H9 (cell line): Measurements from ENCODE around the gene CEACAM4. TPM values are rescaled to one million over a fixed set of nuclear protein-coding genes. Genes with fewer than 3 reads are reported as not detected.

ENCODE experiments used
- DNase-seq: peaks from one replicate; pipeline ENCODE4 v3.0.0-alpha.2; 2017
- H2AFZ ChIP-seq: one replicate; pipeline ENCODE4 v1.6.1; 2013; ENCODE audit warnings: mild to moderate bottlenecking, low read length, control low read depth, moderate library complexity
- H2AK5ac ChIP-seq: 2 replicates; pipeline ENCODE4 v1.6.1; 2013; ENCODE audit warnings: low read length, control low read depth, mixed read lengths; ENCODE audit not compliant: insufficient read length
- H2BK120ac ChIP-seq: one replicate; pipeline ENCODE4 v1.6.1; 2013; ENCODE audit warnings: low read depth, mild to moderate bottlenecking, low read length, control low read depth, inconsistent platforms; ENCODE audit not compliant: poor library complexity, severe bottlenecking
- H2BK12ac ChIP-seq: 2 replicates; pipeline ENCODE4 v1.6.1; 2013; ENCODE audit warnings: low read length, control low read depth, mixed read lengths, low read depth; ENCODE audit not compliant: insufficient read length
- H2BK15ac ChIP-seq: 2 replicates; pipeline ENCODE4 v1.6.1; 2013; ENCODE audit warnings: low read depth, low read length, control low read depth
- H2BK20ac ChIP-seq: one replicate; pipeline ENCODE4 v1.6.1; 2013; ENCODE audit warnings: low read depth, mild to moderate bottlenecking, low read length, control low read depth, inconsistent platforms; ENCODE audit not compliant: poor library complexity, severe bottlenecking
- H2BK5ac ChIP-seq: 2 replicates; pipeline ENCODE4 v1.6.1; 2013; ENCODE audit warnings: low read length, control low read depth, mixed read lengths; ENCODE audit not compliant: insufficient read length
- H3K14ac ChIP-seq: 2 replicates; pipeline ENCODE4 v1.6.1; 2013; ENCODE audit warnings: low read length, control low read depth; ENCODE audit not compliant: insufficient read depth
- H3K18ac ChIP-seq: 2 replicates; pipeline ENCODE4 v1.6.1; 2013; ENCODE audit warnings: low read depth, mild to moderate bottlenecking, mixed read lengths, low read length, control low read depth; ENCODE audit not compliant: insufficient read length
- H3K23ac ChIP-seq: 2 replicates; pipeline ENCODE4 v1.6.1; 2013; ENCODE audit warnings: low read length, control low read depth, mixed read lengths, low read depth; ENCODE audit not compliant: insufficient read length
- H3K23me2 ChIP-seq: 2 replicates; pipeline ENCODE4 v1.6.1; 2013; ENCODE audit warnings: low read depth, mild to moderate bottlenecking, mixed read lengths, low read length, control low read depth; ENCODE audit not compliant: insufficient read length, poor library complexity, severe bottlenecking
- H3K27ac ChIP-seq: 2 replicates; pipeline ENCODE4 v1.5.1; 2013; ENCODE audit warnings: low read length, control low read depth, mixed read lengths, low read depth; ENCODE audit not compliant: insufficient read length
- H3K27me3 ChIP-seq: 2 replicates; pipeline ENCODE4 v1.6.1; 2013; ENCODE audit warnings: low read length, control low read depth, inconsistent platforms; ENCODE audit not compliant: insufficient read depth
- H3K4ac ChIP-seq: 2 replicates; pipeline ENCODE4 v1.6.1; 2013; ENCODE audit warnings: low read depth, mild to moderate bottlenecking, control low read depth, inconsistent platforms, low read length, moderate library complexity
- H3K4me1 ChIP-seq: 2 replicates; pipeline ENCODE4 v1.6.1; 2013; ENCODE audit warnings: low read length, control low read depth, inconsistent platforms; ENCODE audit not compliant: insufficient read depth
- H3K4me2 ChIP-seq: 2 replicates; pipeline ENCODE4 v1.6.1; 2013; ENCODE audit warnings: low read length, control low read depth, mixed read lengths; ENCODE audit not compliant: insufficient read length, insufficient read depth
- H3K56ac ChIP-seq: 2 replicates; pipeline ENCODE4 v1.6.1; 2013; ENCODE audit warnings: low read depth, mild to moderate bottlenecking, mixed read lengths, low read length, control low read depth; ENCODE audit not compliant: insufficient read length
- H3K79me1 ChIP-seq: 2 replicates; pipeline ENCODE4 v1.6.1; 2013; ENCODE audit warnings: low read depth, mild to moderate bottlenecking, moderate library complexity, low read length, control low read depth, inconsistent platforms; ENCODE audit not compliant: insufficient read depth, poor library complexity, severe bottlenecking
- H3K79me2 ChIP-seq: 2 replicates; pipeline ENCODE4 v1.6.1; 2013; ENCODE audit warnings: low read length, control low read depth, inconsistent platforms; ENCODE audit not compliant: insufficient read depth
- H3K9ac ChIP-seq: 2 replicates; pipeline ENCODE4 v1.6.1; 2013; ENCODE audit warnings: low read length, control low read depth, mixed read lengths; ENCODE audit not compliant: insufficient read length; ENCODE audit errors: extremely low read depth
- H3K9me3 ChIP-seq: one replicate; pipeline ENCODE4 v1.6.1; 2013; ENCODE audit warnings: low read depth, low read length, inconsistent platforms; ENCODE audit not compliant: control insufficient read depth
- H3T11ph ChIP-seq: one replicate; pipeline ENCODE4 v1.6.1; 2013; ENCODE audit warnings: mild to moderate bottlenecking, low read length, control low read depth, inconsistent platforms
- H4K20me1 ChIP-seq: one replicate; pipeline ENCODE4 v1.6.1; 2013; ENCODE audit not compliant: control insufficient read depth, insufficient read length, insufficient read depth
- H4K5ac ChIP-seq: 2 replicates; pipeline ENCODE4 v1.6.1; 2013; ENCODE audit warnings: low read depth, mild to moderate bottlenecking, mixed read lengths, low read length, control low read depth; ENCODE audit not compliant: insufficient read length
- H4K8ac ChIP-seq: replicated peaks from 2 replicates; pipeline ENCODE4 v1.6.1; 2013; ENCODE audit warnings: low read length, control low read depth, mixed read lengths, low read depth; ENCODE audit not compliant: insufficient read length
- H4K91ac ChIP-seq: 2 replicates; pipeline ENCODE4 v1.6.1; 2013; ENCODE audit warnings: low read depth, mild to moderate bottlenecking, moderate library complexity, mixed read lengths, low read length, control low read depth; ENCODE audit not compliant: insufficient read length
- H3K27ac Mint-ChIP-seq, 3 experiments: 2 replicates in 2 of 3; 3 replicates in 1 of 3; pipeline ENCODE4 v1.8.0; 2020 to 2021; ENCODE audit warnings: mixed read lengths in 3 of 3, mild to moderate bottlenecking in 1 of 3, moderate library complexity in 1 of 3
- H3K27me3 Mint-ChIP-seq: 2 replicates; pipeline ENCODE4 v1.8.0; 2021; ENCODE audit warnings: low read depth, mild to moderate bottlenecking, moderate library complexity, mixed read lengths
- H3K36me3 Mint-ChIP-seq, 3 experiments: 2 replicates in 2 of 3; 3 replicates in 1 of 3; pipeline ENCODE4 v1.8.0; 2020 to 2021; ENCODE audit warnings: low read depth in 3 of 3, mixed read lengths in 3 of 3; ENCODE audit not compliant: insufficient read depth in 1 of 3
- H3K4me1 Mint-ChIP-seq, 2 experiments: 2 replicates each; pipeline ENCODE4 v1.8.0; 2020; ENCODE audit warnings: mixed read lengths in 2 of 2
- H3K4me3 Mint-ChIP-seq, 2 experiments: 2 replicates in 1 of 2; 3 replicates in 1 of 2; pipeline ENCODE4 v1.8.0; 2020 to 2021; ENCODE audit warnings: mild to moderate bottlenecking in 2 of 2, mixed read lengths in 2 of 2, moderate library complexity in 1 of 2
- H3K9me3 Mint-ChIP-seq, 2 experiments: 2 replicates in 1 of 2; 3 replicates in 1 of 2; pipeline ENCODE4 v1.8.0; 2020; ENCODE audit warnings: mild to moderate bottlenecking in 2 of 2, mixed read lengths in 2 of 2, moderate library complexity in 1 of 2
- CTCF ChIP-seq: fragments of 200-600 bp; sonication (generic); conservative IDR thresholded peaks from 3 replicates; pipeline ENCODE4 v1.8.0; 2021; ENCODE audit warnings: antibody characterized with exemption, mild to moderate bottlenecking
- WGBS: extraction: QIAGEN DNeasy Blood & Tissue Kit; methylation state at CpG from one replicate; pipeline ENCODE4 v1.1.7; 2013; ENCODE audit warnings: missing lambda C conversion rate, low lambda C conversion rate, mixed read lengths; ENCODE audit not compliant: insufficient read length; ENCODE audit errors: extremely low coverage; 5-methylcytosine and 5-hydroxymethylcytosine counted together
- total RNA-seq: library from RNA; stranded (reverse); gene quantifications from 2 replicates; pipeline ENCODE4 v1.2.1, GENCODE V29; 2021

CEACAM4 gene
- total RNA-seq, 1 experiment from 2014 or later, result not detected

GRCh38 chr19:41588497-41589209 is 38.2 kb downstream of the CEACAM4 start:
- H2AFZ ChIP-seq, result no peak overlapping the region
- H2BK12ac ChIP-seq, result no peak overlapping the region
- H3K4me1 Mint-ChIP-seq, result no peaks in the 10 kb centered on the region
- H3K79me1 ChIP-seq, result no peaks in the 10 kb centered on the region
- no peak overlapping the region for H4K91ac ChIP-seq
- H3K27ac ChIP-seq, result no peak overlapping the region
- TF ChIP-seq CTCF, result no peak
- WGBS, result no CpG with 5 or more reads among the region's 6 CpGs
- H3K14ac ChIP-seq, result no peak overlapping the region
- no peak overlapping the region for H3K56ac ChIP-seq
- H3K27ac Mint-ChIP-seq, result no peak overlapping the region
- H3K79me2 ChIP-seq, result no peaks in the 10 kb centered on the region
- H3K27me3 ChIP-seq, result no peaks in the 10 kb centered on the region
- no peak overlapping the region for H4K8ac ChIP-seq
- no peaks in the 10 kb centered on the region for H3K23me2 ChIP-seq
- H3K4me3 Mint-ChIP-seq, result no peak overlapping the region
- no peak overlapping the region for H2BK120ac ChIP-seq
- H2BK5ac ChIP-seq, result no peak overlapping the region
- H4K20me1 ChIP-seq, result no peaks in the 10 kb centered on the region
- peaks cover 8% of the 10 kb centered on the region for H3K27me3 Mint-ChIP-seq
- no peak for DNase-seq
- H3K36me3 Mint-ChIP-seq, result peaks cover 0 to 36% (median 10%) of the 10 kb centered on the region in 3 experiments; a peak in 5 of 7 replicates
- peaks cover 91 to 98% of the 10 kb centered on the region in 2 experiments for H3K9me3 Mint-ChIP-seq
- H2BK15ac ChIP-seq, result no peak overlapping the region
- no peak overlapping the region for H3K18ac ChIP-seq
- no peak overlapping the region for H3K9ac ChIP-seq
- H3K9me3 ChIP-seq, result peaks cover 47% of the 10 kb centered on the region
- H3T11ph ChIP-seq, result no peak overlapping the region
- H3K4me1 ChIP-seq, result no peaks in the 10 kb centered on the region
- H3K4ac ChIP-seq, result no peak overlapping the region
- H3K4me2 ChIP-seq, result no peak overlapping the region
- no peak overlapping the region for H4K5ac ChIP-seq
- no peak overlapping the region for H2AK5ac ChIP-seq
- H3K23ac ChIP-seq, result no peak overlapping the region
- no peak overlapping the region for H2BK20ac ChIP-seq
